Loucy (cell line): ENCODE data around the gene KRTAP19-1.

Experiments
- CTCF ChIP-seq: fragments of 200-600 bp; sonication (generic); conservative IDR thresholded peaks from 2 replicates; pipeline ENCODE4 v1.5.1; 2014; ENCODE audit warnings: mild to moderate bottlenecking, antibody characterized with exemption, low read length
- EZH2phosphoT487 ChIP-seq: fragments of 200-600 bp; IDR thresholded peaks from 2 replicates; pipeline ENCODE4 v1.6.1; 2018; ENCODE audit warnings: antibody characterized with exemption, mild to moderate bottlenecking, moderate library complexity, borderline replicate concordance

GRCh38 chr21:30478004-30478403, 2.2 kb downstream of the KRTAP19-1 start:
- TF ChIP-seq CTCF (no peak), EZH2phosphoT487 (no peak)
